ENCODE measurements around the gene KCNA10.
"Not testable (repeated sequence)": the region's sequence is repeated elsewhere in the genome, so short reads cannot be mapped to it uniquely, and the experiment has no call there.

KCNA10 gene

GRCh38 chr1:110533230-110533629 lies 14.3 kb upstream of the KCNA10 start:
- DNase-seq: no peak

GRCh38 chr1:110529011-110529410 lies 10.0 kb upstream of the KCNA10 start:
- no peak for DNase-seq

GRCh38 chr1:110526201-110526780 lies 7.3 kb upstream of the KCNA10 start:
- no peak for DNase-seq

- no peak for DNase-seq
These were observed 6.2 kb upstream of the KCNA10 start for GRCh38 chr1:110525249-110525595.

GRCh38 chr1:110524311-110525248 lies 5.6 kb upstream of the KCNA10 start:
- DNase-seq: peak; percentile 47 to 59

- no peak for DNase-seq
These were observed 4.0 kb upstream of the KCNA10 start for GRCh38 chr1:110523011-110523410.

GRCh38 chr1:110522560-110522959 lies 3.6 kb upstream of the KCNA10 start:
- DNase-seq: no peak

- DNase-seq: no peak
These were observed 1.9 kb upstream of the KCNA10 start for GRCh38 chr1:110520827-110521226.

- no peak for DNase-seq
These were observed 3.1 kb downstream of the KCNA10 start for GRCh38 chr1:110515891-110516290.

- DNase-seq: no peak
These were observed 3.9 kb downstream of the KCNA10 start for GRCh38 chr1:110515041-110515440.

- no peak for DNase-seq
These were observed 5.5 kb downstream of the KCNA10 start for GRCh38 chr1:110513511-110513910.

- no peak for DNase-seq
These were observed 7.5 kb downstream of the KCNA10 start for GRCh38 chr1:110511436-110511835.

- not testable (repeated sequence) for DNase-seq
These were observed 8.1 kb downstream of the KCNA10 start for GRCh38 chr1:110510921-110511320.

- no peak for DNase-seq
These were observed 9.3 kb downstream of the KCNA10 start for GRCh38 chr1:110509655-110510054.

GRCh38 chr1:110508028-110508940 lies 10.7 kb downstream of the KCNA10 start:
- DNase-seq: no peak

GRCh38 chr1:110506541-110506940 lies 12.4 kb downstream of the KCNA10 start:
- DNase-seq: no peak

- no peak for DNase-seq
These were observed 13.4 kb downstream of the KCNA10 start for GRCh38 chr1:110505596-110505995.

GRCh38 chr1:110504226-110504625 lies 14.7 kb downstream of the KCNA10 start:
- no peak for DNase-seq

- no peak for DNase-seq
These were observed 15.5 kb downstream of the KCNA10 start for GRCh38 chr1:110503471-110503870.

GRCh38 chr1:110502402-110503151 lies 16.4 kb downstream of the KCNA10 start:
- DNase-seq: no peak

- DNase-seq: no peak
These were observed 17.4 kb downstream of the KCNA10 start for GRCh38 chr1:110501488-110502132.

GRCh38 chr1:110498270-110498669 lies 20.7 kb downstream of the KCNA10 start:
- no peak for DNase-seq

Data from activated CD4-positive, alpha-beta T cell treated with anti-CD3 and anti-CD28 coated beads, Interleukin-2, amount 50 U/mL, for 48 hours (primary cell).